GM19351 (cell line): ENCODE data around the gene APOC1.
"Not testable (repeated sequence)": the region's sequence is repeated elsewhere in the genome, so short reads cannot be mapped to it uniquely, and the experiment has no call there.

Experiments
- ATAC-seq: cut with Tn5 transposase; IDR thresholded peaks from one replicate; pipeline ENCODE4 v1.9.1; 2021; ENCODE audit warnings: mild to moderate bottlenecking, moderate library complexity; ENCODE audit not compliant: unreplicated experiment

The APOC1 gene

DNA sequence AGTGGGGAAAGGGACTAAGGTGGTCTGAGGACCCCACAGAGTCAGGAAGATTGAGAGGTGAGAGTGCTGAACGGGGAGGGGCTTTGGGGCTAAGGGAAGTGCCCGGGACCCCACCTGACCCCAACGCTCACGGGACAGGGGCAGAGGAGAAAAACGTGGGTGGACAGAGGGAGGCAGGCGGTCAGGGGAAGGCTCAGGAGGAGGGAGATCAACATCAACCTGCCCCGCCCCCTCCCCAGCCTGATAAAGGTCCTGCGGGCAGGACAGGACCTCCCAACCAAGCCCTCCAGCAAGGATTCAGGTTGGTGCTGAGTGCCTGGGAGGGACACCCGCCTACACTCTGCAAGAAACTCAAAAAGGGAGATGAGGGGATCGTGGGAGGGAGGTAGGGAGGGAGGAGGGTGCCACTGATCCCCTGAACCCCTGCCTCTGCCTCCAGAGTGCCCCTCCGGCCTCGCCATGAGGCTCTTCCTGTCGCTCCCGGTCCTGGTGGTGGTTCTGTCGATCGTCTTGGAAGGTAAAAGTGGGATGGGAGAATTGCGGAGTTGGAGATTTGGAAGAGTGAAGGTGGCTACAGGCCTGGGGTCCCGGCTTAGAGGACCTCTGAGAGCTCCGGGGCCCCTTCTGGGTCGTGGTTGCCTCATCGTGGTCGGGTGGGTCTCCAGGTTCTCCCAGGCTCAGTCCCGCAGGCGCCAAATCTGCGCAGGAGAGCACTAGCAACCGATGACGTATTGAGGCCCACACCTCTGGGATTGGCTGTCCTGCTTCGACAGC, at the start of gene APOC1:
Gene APOC1 (plus strand): TSS at position 176 of the 774 bp plus-strand sequence. CDS start 284 bp downstream, at position 460.
- peak; percentile 89 for ATAC-seq

- ATAC-seq = no peak
These were observed 49.1 kb upstream of the APOC1 start for GRCh38 chr19:44865196-44865767.

- ATAC-seq = no peak
These were observed 47.7 kb upstream of the APOC1 start for GRCh38 chr19:44866664-44867063.

DNA sequence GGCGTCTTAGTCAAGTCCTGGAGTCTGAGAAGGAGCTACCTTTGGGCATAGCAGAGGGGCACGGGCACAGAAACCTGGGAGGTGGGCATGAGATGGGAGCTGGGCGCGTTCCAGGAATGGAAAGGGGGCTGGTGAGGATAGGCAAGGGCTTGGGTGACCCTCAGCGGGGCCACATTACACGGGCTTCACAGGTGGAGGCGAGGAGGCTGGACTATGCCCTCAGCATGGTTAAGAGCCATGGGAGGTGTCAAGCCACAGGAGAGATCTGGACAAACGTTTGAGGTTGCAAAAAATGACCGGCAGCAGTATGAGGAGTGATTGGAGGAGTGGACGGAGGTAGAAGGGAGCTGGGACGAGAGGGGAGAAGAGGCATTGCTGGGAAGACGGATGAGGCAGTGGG, 46.8 kb upstream of the APOC1 start:
- no peak for ATAC-seq

- ATAC-seq = no peak
These were observed 44.5 kb upstream of the APOC1 start for GRCh38 chr19:44869733-44870470.

GRCh38 chr19:44871809-44872208, 42.6 kb upstream of the APOC1 start:
- no peak for ATAC-seq

DNA sequence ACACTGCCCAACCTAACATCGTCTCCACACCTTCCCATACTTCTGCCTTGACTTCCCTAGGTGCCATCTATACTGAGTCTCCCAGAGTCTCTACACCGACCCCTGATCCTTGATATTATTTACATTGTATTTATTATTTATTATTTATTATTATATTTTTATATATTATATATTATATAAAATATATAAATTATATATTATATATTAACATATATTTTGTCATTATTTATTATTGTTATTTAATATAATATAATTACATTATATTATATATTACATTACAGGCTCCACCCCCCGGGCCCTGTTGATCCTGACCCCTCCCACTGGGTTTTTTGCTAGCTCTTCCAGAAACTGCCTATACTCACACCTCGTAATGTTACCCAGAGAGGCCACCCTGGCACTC, 41.7 kb upstream of the APOC1 start:
- no peak for ATAC-seq

DNA sequence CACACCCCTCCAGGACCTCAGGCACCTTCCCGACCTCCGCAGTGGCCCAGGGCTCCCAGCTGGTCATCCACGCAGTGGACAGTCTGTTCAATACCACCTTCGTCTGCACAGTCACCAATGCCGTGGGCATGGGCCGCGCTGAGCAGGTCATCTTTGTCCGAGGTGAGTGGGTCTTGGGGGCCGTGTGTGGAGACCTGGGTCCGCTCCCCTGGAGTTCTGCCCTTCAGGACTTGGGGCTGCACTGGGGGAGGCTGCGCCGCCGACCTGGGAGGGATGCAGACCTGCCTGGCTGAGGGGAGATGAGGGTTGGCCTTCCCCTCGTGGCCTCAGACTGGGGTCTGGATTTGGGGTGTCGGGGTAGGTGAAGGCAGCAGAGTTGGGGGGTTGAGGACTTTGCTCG, 40.1 kb upstream of the APOC1 start:
- ATAC-seq = no peak

DNA sequence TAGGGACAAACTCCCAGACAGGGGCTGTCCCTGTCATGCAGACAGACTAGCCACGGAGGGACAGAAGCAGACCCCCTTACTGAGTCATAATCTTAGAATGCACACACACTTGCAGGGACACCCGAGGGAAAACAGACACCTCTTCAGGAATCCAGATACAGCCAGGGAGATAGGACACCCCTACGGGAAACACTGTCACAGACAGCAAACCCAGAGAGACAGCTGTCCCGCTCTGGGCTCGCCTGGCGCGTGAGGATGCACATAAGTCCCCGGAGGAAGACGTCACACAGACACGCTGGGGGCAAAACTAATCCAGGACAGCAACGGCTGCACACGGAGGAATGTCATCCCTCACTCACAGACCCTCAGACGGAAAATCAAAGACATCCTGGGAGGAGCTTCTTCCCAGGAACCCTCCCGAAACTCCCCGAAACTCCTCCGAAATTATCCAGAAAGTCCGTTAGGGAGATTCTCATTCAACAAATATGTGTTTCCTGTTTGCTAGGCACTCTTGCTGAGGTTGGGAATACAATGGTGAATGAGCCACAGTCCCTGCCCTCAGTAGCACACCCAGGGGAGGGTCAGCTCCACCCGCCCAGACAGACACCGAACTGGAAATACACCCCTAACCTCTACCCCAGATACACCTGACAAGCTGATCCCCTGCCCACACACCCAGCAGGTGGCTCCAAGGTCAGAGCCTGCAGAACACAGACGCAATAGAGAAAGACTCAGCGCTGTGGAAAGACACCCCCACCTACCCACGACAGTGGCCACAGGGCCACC, 38.5 kb upstream of the APOC1 start:
- no peak for ATAC-seq

DNA sequence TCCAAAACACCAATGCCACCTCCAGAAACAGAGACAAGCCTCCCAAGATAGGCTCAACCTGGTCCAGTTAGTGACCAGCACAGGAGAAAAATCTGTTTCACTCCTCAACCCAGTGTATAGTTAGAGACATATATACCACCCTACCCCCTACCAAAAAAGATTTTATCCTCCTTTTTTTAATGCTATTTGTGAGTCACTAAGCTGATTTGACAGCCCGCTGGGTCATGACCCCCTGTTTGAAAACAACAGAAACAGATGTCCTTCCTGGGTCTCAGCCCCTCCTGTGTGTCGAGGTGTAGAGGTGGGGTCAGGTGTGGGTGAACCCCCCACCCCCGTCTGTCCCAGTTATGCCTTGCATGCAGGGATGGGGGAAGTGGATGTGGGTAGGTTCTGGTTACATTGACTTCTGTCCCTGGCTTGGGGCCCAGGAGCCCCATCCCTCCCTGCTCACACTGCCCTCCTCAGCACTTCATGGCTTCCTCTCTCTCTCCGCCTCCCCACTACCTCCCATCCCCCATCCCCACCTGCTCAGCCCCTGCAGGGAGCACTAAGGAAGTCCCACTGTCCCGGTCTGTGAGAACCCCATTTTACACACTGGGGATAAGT, 37.4 kb upstream of the APOC1 start:
- no peak for ATAC-seq

DNA sequence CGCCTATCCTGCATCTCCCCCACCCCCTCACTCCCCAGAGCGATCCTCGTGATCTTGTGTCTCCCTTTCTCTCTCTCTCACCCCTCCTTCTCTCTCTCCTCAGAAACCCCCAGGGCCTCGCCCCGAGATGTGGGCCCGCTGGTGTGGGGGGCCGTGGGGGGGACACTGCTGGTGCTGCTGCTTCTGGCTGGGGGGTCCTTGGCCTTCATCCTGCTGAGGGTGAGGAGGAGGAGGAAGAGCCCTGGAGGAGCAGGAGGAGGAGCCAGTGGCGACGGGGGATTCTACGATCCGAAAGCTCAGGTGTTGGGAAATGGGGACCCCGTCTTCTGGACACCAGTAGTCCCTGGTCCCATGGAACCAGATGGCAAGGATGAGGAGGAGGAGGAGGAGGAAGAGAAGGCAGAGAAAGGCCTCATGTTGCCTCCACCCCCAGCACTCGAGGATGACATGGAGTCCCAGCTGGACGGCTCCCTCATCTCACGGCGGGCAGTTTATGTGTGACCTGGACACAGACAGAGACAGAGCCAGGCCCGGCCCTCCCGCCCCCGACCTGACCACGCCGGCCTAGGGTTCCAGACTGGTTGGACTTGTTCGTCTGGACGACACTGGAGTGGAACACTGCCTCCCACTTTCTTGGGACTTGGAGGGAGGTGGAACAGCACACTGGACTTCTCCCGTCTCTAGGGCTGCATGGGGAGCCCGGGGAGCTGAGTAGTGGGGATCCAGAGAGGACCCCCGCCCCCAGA, 36.1 kb upstream of the APOC1 start:
- ATAC-seq = no peak

- no peak for ATAC-seq
These were observed 34.9 kb upstream of the APOC1 start for GRCh38 chr19:44879309-44880065.

- no peak for ATAC-seq
These were observed 32.3 kb upstream of the APOC1 start for GRCh38 chr19:44882063-44882462.

GRCh38 chr19:44882619-44883397, 31.6 kb upstream of the APOC1 start:
- ATAC-seq = not testable (repeated sequence)

DNA sequence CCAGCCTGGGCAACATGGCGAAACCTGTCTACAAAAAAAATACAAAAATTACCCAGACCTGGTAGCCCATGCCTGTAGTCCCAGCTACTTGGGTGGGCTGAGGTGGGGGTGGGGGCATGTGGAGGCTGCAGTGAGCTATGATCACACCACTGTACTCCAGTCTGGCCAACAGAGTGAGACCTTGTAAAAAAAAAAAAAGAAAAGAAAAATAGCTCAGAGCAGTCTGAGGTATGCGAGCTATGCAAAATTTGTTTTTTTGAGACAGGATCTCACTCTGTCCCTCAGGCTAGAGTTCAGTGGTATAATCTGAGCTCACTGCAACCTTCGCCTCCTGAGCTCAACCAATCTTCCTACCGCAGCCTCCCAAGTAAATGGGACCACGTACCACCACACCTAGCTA, 30.5 kb upstream of the APOC1 start:
- no peak for ATAC-seq

GRCh38 chr19:44884566-44884965, 29.8 kb upstream of the APOC1 start:
- no peak for ATAC-seq

DNA sequence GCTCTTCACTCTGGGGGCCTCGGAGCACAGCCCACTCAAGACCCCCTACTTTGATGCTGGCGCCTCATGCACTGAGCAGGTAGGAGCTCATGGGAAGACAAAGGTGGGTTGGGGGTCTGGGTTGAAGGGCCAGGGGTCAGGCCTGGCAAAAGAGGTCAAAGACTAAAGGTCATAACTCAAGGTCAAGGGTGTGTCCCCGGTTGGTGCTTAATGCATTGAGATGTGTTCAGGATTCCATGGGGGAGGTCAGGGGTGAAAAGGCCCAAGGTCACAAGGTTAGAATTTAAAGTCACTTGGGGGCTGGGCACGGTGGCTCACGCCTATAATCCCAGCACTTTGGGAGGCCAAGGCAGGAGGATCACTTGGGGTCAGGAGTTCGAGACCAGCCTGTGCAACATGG, 28.3 kb upstream of the APOC1 start:
- no peak for ATAC-seq

- no peak for ATAC-seq
These were observed 26.8 kb upstream of the APOC1 start for GRCh38 chr19:44887648-44888047.

GRCh38 chr19:44888335-44888734, 26.1 kb upstream of the APOC1 start:
- not testable (repeated sequence) for ATAC-seq
